HepG2 (cell line): ENCODE results near the gene SETD3. TPM values are rescaled to one million over a fixed set of nuclear protein-coding genes. Genes with fewer than 3 reads are reported as not detected.

ENCODE experiments used
- CHCHD3 ChIP-seq: sonication (generic); formaldehyde crosslinking; IDR thresholded peaks from 2 replicates; pipeline ENCODE4 v1.8.0; 2022; ENCODE audit warnings: mild to moderate bottlenecking, missing genetic modification reagents, moderate library complexity
- FOSL1 ChIP-seq: sonication (generic); formaldehyde crosslinking; IDR thresholded peaks from 2 replicates; pipeline ENCODE4 v1.9.0; 2021; ENCODE audit warnings: missing genetic modification reagents, borderline replicate concordance
- FOXP1 ChIP-seq, 2 experiments: fragments of 450-650 bp in 1 of 2; IDR thresholded peaks; 2 replicates each; pipeline ENCODE4 v1.6.1; 2017 to 2018; ENCODE audit warnings: antibody characterized with exemption in 1 of 2
- GLI4 ChIP-seq: sonication (generic); formaldehyde crosslinking; IDR thresholded peaks from 2 replicates; pipeline ENCODE4 v1.5.1; 2020; ENCODE audit warnings: missing genetic modification reagents, mild to moderate bottlenecking, moderate library complexity, borderline replicate concordance
- HNRNPH1 ChIP-seq: fragments of 200-400 bp; formaldehyde crosslinking; optimal IDR thresholded peaks from 2 replicates; pipeline ENCODE3; 2017; ENCODE audit warnings: mild to moderate bottlenecking, low read depth, low read length
- IKZF4 ChIP-seq: sonication (generic); formaldehyde crosslinking; IDR thresholded peaks from 2 replicates; pipeline ENCODE4 v1.5.1; 2020; ENCODE audit warnings: borderline replicate concordance, mild to moderate bottlenecking, low read depth, missing genetic modification reagents; ENCODE audit errors: not compliant biosample characterization
- IRF2 ChIP-seq: IDR thresholded peaks from 2 replicates; pipeline ENCODE4 v1.6.1; 2018; ENCODE audit warnings: missing genetic modification reagents, missing compliant biosample characterization
- KDM2A ChIP-seq: sonication (generic); formaldehyde crosslinking; IDR thresholded peaks from 2 replicates; pipeline ENCODE4 v1.4.0; 2020; ENCODE audit warnings: low read depth, missing genetic modification reagents, borderline replicate concordance
- KLF13 ChIP-seq: sonication (generic); formaldehyde crosslinking; IDR thresholded peaks from 2 replicates; pipeline ENCODE4 v1.4.0; 2020; ENCODE audit warnings: mild to moderate bottlenecking, missing genetic modification reagents
- NRL ChIP-seq: sonication (generic); formaldehyde crosslinking; IDR thresholded peaks from 2 replicates; pipeline ENCODE4 v1.5.0; 2020; ENCODE audit warnings: missing genetic modification reagents, mild to moderate bottlenecking, moderate library complexity, borderline replicate concordance
- RAD21 ChIP-seq: fragments of 450-650 bp; formaldehyde crosslinking; IDR thresholded peaks from 2 replicates; pipeline ENCODE4 v1.5.0; 2020; ENCODE audit warnings: mild to moderate bottlenecking
- ZNF225 ChIP-seq: sonication (generic); formaldehyde crosslinking; IDR thresholded peaks from 2 replicates; pipeline ENCODE4 v1.4.0; 2020; ENCODE audit warnings: mild to moderate bottlenecking, missing genetic modification reagents
- polyA plus RNA-seq, 8 experiments: library from polyadenylated mRNA; depleted of rRNA in 3 of 8; stranded (reverse) in 7 of 8; unstranded in 1 of 8; fragments of >200 nt; fragmentation: Illumina TruSeq in 4 of 8; extraction: Trizol in 4 of 8; gene quantifications; 2 replicates each; pipeline versions ENCODE4 v1.2.1 to v1.2.3, GENCODE V29; 2011 to 2016; ENCODE audit warnings: low read depth in 4 of 8, missing spikeins in 1 of 8, mixed read lengths in 1 of 8; ENCODE audit not compliant: insufficient read depth in 1 of 8
- total RNA-seq, 5 experiments: library from RNA; depleted of rRNA; stranded (reverse); fragments of >200 nt; fragmentation: Illumina TruSeq; extraction: Trizol; gene quantifications; 2 replicates each; pipeline ENCODE4 v1.2.3, GENCODE V29; 2016; ENCODE audit warnings: low read depth in 1 of 5
- TF ChIP-seq, protein P1 (sequence below): IDR thresholded peaks from 2 replicates; pipeline ENCODE4 v1.6.1; 2012; ENCODE audit warnings: low read length, improper control_type of control experiment
- TF ChIP-seq, protein P2 (sequence below): sonication (generic); IDR thresholded peaks from 2 replicates; pipeline ENCODE4 v1.6.1; 2016; ENCODE audit warnings: low read depth, borderline replicate concordance
- TF ChIP-seq, protein P3 (sequence below): sonication (generic); formaldehyde crosslinking; IDR thresholded peaks from 2 replicates; pipeline ENCODE4 v1.4.0; 2020; ENCODE audit warnings: missing genetic modification reagents
- TF ChIP-seq, protein P4 (sequence below): sonication (generic); formaldehyde crosslinking; IDR thresholded peaks from 2 replicates; pipeline ENCODE4 v1.8.0; 2023; ENCODE audit warnings: mild to moderate bottlenecking, missing genetic modification reagents
- TF ChIP-seq, protein P5 (sequence below): sonication (generic); formaldehyde crosslinking; IDR thresholded peaks from 2 replicates; pipeline ENCODE4 v1.5.1; 2020; ENCODE audit warnings: mild to moderate bottlenecking, moderate library complexity, missing genetic modification reagents
- TF ChIP-seq, protein P6 (sequence below): IDR thresholded peaks from 2 replicates; pipeline ENCODE4 v1.6.1; 2016

The SETD3 gene
- total and polyA plus RNA-seq, 2 of the 13 experiments (the other 11 are each of a cell fraction or from before 2014, with no cell fraction given), result 30.3 to 67.1 TPM

DNA sequence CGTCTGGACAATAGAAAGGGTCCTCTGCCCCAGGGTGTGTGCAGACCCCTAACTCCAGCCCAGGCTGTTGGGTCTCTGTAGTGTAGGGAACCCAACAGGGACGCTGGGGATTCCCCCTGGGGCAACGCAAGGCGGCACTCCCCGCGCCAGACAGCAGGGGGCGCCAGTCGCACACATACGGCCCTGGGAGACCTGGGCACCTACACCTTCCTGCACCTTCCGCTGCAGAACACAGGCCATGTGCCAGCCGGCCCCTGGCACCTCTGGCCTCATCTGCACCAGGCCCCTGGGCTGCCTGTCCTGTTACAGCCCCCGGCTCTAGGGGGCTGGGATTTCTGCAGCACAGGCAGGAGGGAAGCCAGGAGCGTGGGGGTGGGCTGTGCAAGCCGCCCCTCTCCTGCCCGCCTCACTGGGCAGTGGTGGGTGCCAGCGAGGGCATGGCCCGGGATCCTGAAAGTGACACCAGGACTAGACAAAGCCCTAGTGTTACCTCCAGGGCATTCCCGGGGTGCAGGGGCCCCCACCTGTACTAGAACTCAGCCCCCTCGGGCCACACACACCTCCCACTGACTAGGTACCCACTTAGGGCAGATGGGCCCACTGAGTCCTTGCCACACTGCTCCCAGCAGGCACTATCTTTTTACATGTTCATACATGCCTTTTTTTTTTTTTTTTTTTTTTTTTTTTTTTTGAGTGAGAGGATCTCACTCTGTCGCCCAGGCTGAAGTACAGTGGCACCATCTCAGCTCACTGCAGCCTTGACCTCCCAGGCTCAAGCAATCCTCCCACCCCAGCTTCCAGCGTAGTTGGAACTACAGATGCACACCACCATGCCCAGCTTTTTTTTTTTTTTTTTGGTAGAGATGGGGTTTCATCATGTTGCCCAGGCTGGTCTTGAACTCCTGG lies 38.0 kb upstream of the SETD3 start (continued):
- TF ChIP-seq, protein P1, sequence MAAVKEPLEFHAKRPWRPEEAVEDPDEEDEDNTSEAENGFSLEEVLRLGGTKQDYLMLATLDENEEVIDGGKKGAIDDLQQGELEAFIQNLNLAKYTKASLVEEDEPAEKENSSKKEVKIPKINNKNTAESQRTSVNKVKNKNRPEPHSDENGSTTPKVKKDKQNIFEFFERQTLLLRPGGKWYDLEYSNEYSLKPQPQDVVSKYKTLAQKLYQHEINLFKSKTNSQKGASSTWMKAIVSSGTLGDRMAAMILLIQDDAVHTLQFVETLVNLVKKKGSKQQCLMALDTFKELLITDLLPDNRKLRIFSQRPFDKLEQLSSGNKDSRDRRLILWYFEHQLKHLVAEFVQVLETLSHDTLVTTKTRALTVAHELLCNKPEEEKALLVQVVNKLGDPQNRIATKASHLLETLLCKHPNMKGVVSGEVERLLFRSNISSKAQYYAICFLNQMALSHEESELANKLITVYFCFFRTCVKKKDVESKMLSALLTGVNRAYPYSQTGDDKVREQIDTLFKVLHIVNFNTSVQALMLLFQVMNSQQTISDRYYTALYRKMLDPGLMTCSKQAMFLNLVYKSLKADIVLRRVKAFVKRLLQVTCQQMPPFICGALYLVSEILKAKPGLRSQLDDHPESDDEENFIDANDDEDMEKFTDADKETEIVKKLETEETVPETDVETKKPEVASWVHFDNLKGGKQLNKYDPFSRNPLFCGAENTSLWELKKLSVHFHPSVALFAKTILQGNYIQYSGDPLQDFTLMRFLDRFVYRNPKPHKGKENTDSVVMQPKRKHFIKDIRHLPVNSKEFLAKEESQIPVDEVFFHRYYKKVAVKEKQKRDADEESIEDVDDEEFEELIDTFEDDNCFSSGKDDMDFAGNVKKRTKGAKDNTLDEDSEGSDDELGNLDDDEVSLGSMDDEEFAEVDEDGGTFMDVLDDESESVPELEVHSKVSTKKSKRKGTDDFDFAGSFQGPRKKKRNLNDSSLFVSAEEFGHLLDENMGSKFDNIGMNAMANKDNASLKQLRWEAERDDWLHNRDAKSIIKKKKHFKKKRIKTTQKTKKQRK, result no peak
- TF ChIP-seq, protein P2, sequence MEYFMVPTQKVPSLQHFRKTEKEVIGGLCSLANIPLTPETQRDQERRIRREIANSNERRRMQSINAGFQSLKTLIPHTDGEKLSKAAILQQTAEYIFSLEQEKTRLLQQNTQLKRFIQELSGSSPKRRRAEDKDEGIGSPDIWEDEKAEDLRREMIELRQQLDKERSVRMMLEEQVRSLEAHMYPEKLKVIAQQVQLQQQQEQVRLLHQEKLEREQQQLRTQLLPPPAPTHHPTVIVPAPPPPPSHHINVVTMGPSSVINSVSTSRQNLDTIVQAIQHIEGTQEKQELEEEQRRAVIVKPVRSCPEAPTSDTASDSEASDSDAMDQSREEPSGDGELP, result no peak
- TF ChIP-seq ZNF225 (CRISPR knock-in tag), result peak; percentile 46; the same call in 1 of the 2 replicates
- 0 out of 2 replicates have a peak, but pooled peaks have one; percentile 33 for TF ChIP-seq KLF13 (CRISPR knock-in tag)
- TF ChIP-seq CHCHD3, result no peak
- TF ChIP-seq, protein P3, sequence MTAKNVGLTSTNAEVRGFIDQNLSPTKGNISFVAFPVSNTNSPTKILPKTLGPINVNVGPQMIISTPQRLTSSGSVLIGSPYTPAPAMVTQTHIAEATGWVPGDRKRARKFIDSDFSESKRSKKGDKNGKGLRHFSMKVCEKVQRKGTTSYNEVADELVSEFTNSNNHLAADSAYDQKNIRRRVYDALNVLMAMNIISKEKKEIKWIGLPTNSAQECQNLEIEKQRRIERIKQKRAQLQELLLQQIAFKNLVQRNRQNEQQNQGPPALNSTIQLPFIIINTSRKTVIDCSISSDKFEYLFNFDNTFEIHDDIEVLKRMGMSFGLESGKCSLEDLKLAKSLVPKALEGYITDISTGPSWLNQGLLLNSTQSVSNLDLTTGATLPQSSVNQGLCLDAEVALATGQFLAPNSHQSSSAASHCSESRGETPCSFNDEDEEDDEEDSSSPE (CRISPR knock-in tag), result peak; percentile 22; the same call in 1 of the 2 replicates
- TF ChIP-seq FOSL1, result no peak
- TF ChIP-seq, protein P4, sequence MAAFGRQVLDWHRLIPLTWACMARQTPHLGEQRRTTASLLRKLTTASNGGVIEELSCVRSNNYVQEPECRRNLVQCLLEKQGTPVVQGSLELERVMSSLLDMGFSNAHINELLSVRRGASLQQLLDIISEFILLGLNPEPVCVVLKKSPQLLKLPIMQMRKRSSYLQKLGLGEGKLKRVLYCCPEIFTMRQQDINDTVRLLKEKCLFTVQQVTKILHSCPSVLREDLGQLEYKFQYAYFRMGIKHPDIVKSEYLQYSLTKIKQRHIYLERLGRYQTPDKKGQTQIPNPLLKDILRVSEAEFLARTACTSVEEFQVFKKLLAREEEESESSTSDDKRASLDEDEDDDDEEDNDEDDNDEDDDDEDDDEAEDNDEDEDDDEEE (CRISPR knock-in tag), result no peak
- TF ChIP-seq IRF2, result 0 out of 2 replicates have a peak, but pooled peaks have one; percentile 30
- TF ChIP-seq RAD21, result peak; percentile 97
- no peak for TF ChIP-seq HNRNPH1
- TF ChIP-seq IKZF4 (CRISPR knock-in tag), result no peak
- TF ChIP-seq NRL (CRISPR knock-in tag), result peak; percentile 63; the same call in 1 of the 2 replicates
- TF ChIP-seq KDM2A (CRISPR knock-in tag), result peak; percentile 61; the same call in 1 of the 2 replicates
- TF ChIP-seq, protein P5, sequence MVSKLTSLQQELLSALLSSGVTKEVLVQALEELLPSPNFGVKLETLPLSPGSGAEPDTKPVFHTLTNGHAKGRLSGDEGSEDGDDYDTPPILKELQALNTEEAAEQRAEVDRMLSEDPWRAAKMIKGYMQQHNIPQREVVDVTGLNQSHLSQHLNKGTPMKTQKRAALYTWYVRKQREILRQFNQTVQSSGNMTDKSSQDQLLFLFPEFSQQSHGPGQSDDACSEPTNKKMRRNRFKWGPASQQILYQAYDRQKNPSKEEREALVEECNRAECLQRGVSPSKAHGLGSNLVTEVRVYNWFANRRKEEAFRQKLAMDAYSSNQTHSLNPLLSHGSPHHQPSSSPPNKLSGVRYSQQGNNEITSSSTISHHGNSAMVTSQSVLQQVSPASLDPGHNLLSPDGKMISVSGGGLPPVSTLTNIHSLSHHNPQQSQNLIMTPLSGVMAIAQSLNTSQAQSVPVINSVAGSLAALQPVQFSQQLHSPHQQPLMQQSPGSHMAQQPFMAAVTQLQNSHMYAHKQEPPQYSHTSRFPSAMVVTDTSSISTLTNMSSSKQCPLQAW (CRISPR knock-in tag), result peak; percentile 28; the same call in 1 of the 2 replicates
- TF ChIP-seq, protein P6, sequence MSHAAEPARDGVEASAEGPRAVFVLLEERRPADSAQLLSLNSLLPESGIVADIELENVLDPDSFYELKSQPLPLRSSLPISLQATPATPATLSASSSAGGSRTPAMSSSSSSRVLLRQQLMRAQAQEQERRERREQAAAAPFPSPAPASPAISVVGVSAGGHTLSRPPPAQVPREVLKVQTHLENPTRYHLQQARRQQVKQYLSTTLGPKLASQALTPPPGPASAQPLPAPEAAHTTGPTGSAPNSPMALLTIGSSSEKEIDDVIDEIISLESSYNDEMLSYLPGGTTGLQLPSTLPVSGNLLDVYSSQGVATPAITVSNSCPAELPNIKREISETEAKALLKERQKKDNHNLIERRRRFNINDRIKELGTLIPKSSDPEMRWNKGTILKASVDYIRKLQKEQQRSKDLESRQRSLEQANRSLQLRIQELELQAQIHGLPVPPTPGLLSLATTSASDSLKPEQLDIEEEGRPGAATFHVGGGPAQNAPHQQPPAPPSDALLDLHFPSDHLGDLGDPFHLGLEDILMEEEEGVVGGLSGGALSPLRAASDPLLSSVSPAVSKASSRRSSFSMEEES (CRISPR knock-in tag), result no peak
- no peak for TF ChIP-seq FOXP1 (IDR thresholded peaks at IDR 0.05)
- TF ChIP-seq FOXP1 (CRISPR knock-in tag; IDR thresholded peaks at IDR 0.05), result no peak
- no peak for TF ChIP-seq GLI4 (CRISPR knock-in tag)
